ENCODE data around the gene C3orf33. TPM values are rescaled to one million over a fixed set of nuclear protein-coding genes. Genes with fewer than 3 reads are reported as not detected.

The C3orf33 gene
- total and polyA plus RNA-seq, 2 of the 13 experiments (the other 11 are each of a cell fraction or from before 2014, with no cell fraction given): 9.2 to 12.6 TPM

DNA sequence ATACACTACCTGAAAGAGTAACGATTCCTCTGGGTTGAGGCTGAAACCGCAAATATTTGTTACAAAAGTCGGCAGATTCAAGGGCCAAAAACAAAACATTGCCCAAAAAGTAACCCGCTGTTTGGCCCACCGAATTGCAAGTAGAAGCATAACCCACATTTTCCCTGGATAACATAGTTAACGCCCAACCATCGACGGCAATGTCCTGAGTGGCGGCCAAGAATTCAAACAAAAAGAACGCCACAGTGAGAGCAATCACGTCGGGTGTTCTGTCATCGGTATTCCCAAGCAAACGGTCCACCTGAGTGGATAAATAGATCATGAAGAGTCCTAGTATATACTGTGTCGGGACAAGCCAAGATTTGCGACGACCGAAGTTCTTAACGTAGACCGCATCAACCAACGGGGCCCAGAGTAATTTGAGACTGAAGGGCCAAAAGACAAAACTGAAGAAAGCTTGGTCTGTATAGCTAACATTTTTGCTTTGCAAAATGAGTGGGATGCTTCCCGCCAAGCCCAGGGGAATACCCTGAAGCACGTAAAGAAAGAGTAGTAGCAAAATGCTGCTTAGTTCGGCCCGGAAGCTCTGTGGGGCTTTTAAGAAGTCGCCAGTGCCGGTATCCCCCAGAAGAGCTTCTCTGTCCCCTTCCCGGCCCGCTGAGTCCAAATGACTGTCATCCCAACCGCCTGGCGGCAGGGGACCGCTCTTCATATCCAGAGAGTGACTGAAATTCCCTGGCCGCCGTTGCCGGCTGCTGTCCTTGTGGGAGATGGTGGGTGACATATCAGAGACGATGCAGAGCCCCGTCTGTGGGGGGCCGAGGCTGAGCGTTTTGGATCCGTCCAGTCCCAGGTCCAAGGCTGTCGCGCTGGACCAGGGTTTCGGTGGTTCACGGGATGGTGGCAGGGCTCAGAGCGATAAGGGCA, 47.4 kb upstream of the C3orf33 start (continued):
- TF ChIP-seq, protein P1, sequence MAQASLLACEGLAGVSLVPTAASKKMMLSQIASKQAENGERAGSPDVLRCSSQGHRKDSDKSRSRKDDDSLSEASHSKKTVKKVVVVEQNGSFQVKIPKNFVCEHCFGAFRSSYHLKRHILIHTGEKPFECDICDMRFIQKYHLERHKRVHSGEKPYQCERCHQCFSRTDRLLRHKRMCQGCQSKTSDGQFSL (CRISPR knock-in tag; IDR thresholded peaks at IDR 0.05): no peak
- TF ChIP-seq, protein P2, sequence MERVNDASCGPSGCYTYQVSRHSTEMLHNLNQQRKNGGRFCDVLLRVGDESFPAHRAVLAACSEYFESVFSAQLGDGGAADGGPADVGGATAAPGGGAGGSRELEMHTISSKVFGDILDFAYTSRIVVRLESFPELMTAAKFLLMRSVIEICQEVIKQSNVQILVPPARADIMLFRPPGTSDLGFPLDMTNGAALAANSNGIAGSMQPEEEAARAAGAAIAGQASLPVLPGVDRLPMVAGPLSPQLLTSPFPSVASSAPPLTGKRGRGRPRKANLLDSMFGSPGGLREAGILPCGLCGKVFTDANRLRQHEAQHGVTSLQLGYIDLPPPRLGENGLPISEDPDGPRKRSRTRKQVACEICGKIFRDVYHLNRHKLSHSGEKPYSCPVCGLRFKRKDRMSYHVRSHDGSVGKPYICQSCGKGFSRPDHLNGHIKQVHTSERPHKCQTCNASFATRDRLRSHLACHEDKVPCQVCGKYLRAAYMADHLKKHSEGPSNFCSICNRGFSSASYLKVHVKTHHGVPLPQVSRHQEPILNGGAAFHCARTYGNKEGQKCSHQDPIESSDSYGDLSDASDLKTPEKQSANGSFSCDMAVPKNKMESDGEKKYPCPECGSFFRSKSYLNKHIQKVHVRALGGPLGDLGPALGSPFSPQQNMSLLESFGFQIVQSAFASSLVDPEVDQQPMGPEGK (CRISPR knock-in tag; IDR thresholded peaks at IDR 0.05): no peak
- no peak for TF ChIP-seq RFX3 (CRISPR knock-in tag; IDR thresholded peaks at IDR 0.05)
- TF ChIP-seq TBX3 (IDR thresholded peaks at IDR 0.05; ENCODE audit: borderline replicate concordance): no peak
- TF ChIP-seq ZC3H4 (CRISPR knock-in tag; IDR thresholded peaks at IDR 0.05; ENCODE audit: borderline replicate concordance): no peak
- TF ChIP-seq ARID4A (CRISPR knock-in tag; IDR thresholded peaks at IDR 0.05; ENCODE audit: borderline replicate concordance): no peak
- TF ChIP-seq SRY (CRISPR knock-in tag; IDR thresholded peaks at IDR 0.05): peak; percentile 27; the same call in 1 of the 2 replicates
- no peak for TF ChIP-seq ZNF160 (CRISPR knock-in tag; IDR thresholded peaks at IDR 0.05)
- peak; percentile 15; the same call in 1 of the 2 replicates for TF ChIP-seq ZNF83 (CRISPR knock-in tag; IDR thresholded peaks at IDR 0.05; ENCODE audit: borderline replicate concordance)
- TF ChIP-seq, protein P3, sequence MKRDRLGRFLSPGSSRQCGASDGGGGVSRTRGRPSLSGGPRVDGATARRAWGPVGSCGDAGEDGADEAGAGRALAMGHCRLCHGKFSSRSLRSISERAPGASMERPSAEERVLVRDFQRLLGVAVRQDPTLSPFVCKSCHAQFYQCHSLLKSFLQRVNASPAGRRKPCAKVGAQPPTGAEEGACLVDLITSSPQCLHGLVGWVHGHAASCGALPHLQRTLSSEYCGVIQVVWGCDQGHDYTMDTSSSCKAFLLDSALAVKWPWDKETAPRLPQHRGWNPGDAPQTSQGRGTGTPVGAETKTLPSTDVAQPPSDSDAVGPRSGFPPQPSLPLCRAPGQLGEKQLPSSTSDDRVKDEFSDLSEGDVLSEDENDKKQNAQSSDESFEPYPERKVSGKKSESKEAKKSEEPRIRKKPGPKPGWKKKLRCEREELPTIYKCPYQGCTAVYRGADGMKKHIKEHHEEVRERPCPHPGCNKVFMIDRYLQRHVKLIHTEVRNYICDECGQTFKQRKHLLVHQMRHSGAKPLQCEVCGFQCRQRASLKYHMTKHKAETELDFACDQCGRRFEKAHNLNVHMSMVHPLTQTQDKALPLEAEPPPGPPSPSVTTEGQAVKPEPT (CRISPR knock-in tag; IDR thresholded peaks at IDR 0.05; ENCODE audit: low read depth): no peak
- TF ChIP-seq TFE3 (CRISPR knock-in tag; IDR thresholded peaks at IDR 0.05): no peak
- no peak for TF ChIP-seq WIZ (CRISPR knock-in tag; IDR thresholded peaks at IDR 0.05)
- no peak for TF ChIP-seq HNF4A (CRISPR knock-in tag; IDR thresholded peaks at IDR 0.05)
- no peak for TF ChIP-seq MAZ (IDR thresholded peaks at IDR 0.05; ENCODE audit: borderline replicate concordance, low read depth, low read length)
- 0 out of 2 replicates have a peak, but pooled peaks have one; percentile 1 for TF ChIP-seq MAZ (CRISPR knock-in tag; IDR thresholded peaks at IDR 0.05; ENCODE audit: low read depth)
- TF ChIP-seq ATRX (CRISPR knock-in tag; IDR thresholded peaks at IDR 0.05; ENCODE audit: borderline replicate concordance): no peak
- 0 out of 2 replicates have a peak, but pooled peaks have one; percentile 2 for TF ChIP-seq HNF4G (IDR thresholded peaks at IDR 0.05; ENCODE audit: borderline replicate concordance, low read depth, low read length)
- TF ChIP-seq HNF4G (CRISPR knock-in tag; IDR thresholded peaks at IDR 0.05; ENCODE audit: borderline replicate concordance, low read depth): no peak

All from HepG2 (cell line).